Gastrocnemius medialis (tissue), 4 donors: ENCODE measurements around the gene C5orf58. TPM values are rescaled to one million over a fixed set of nuclear protein-coding genes. Genes with fewer than 3 reads are reported as not detected.

Experiments
- ATAC-seq, 2 donors: fragments of 150-250 bp; one replicate each; pipeline ENCODE4 v1.9.1; 2016
- DNase-seq, 2 donors: peaks; one replicate each; pipeline ENCODE4 v3.0.0-alpha.2; 2019
- H3K27ac ChIP-seq, 4 donors: fragments of 200-600 bp; sonication (generic); 1 replicate in 1 of 4; 2 replicates in 3 of 4; pipeline ENCODE4 v1.5.1; 2016 to 2018; ENCODE audit warnings: mild to moderate bottlenecking in 2 of 4, moderate library complexity in 1 of 4
- H3K27me3 ChIP-seq, 3 donors: fragments of 200-600 bp; sonication (generic) in 2 of 3; 1 replicate in 1 of 3; 2 replicates in 2 of 3; pipeline versions ENCODE4 v1.5.1 to v1.6.0; 2016 to 2019; ENCODE audit warnings: mild to moderate bottlenecking in 1 of 3, moderate library complexity in 1 of 3
- H3K36me3 ChIP-seq, 2 donors: fragments of 200-600 bp; sonication (generic) in 1 of 2; one replicate each; pipeline ENCODE4 v1.5.1; 2017 to 2018
- H3K4me1 ChIP-seq, 2 donors: fragments of 200-600 bp; sonication (generic) in 1 of 2; one replicate each; pipeline ENCODE4 v1.5.1; 2016 to 2017; ENCODE audit warnings: mild to moderate bottlenecking in 2 of 2
- H3K4me3 ChIP-seq, 4 donors: fragments of 200-600 bp; sonication (generic) in 3 of 4; 1 replicate in 1 of 4; 2 replicates in 3 of 4; pipeline ENCODE4 v1.5.1; 2016 to 2019; ENCODE audit warnings: mild to moderate bottlenecking in 2 of 4
- H3K9me3 ChIP-seq, 3 donors: fragments of 200-600 bp; sonication (generic) in 2 of 3; 1 replicate in 1 of 3; 2 replicates in 2 of 3; pipeline ENCODE4 v1.5.1; 2016 to 2019
- CTCF ChIP-seq, 5 experiments: fragments of 450-650 bp in 3 of 5; fragments of 200-600 bp in 2 of 5; sonication (generic) in 2 of 5; IDR thresholded peaks in 4 of 5; conservative IDR thresholded peaks in 1 of 5; 1 replicate in 4 of 5; 2 replicates in 1 of 5; pipeline ENCODE4 v1.5.1; 2016 to 2019; ENCODE audit warnings: antibody characterized with exemption in 5 of 5, mild to moderate bottlenecking in 3 of 5, moderate library complexity in 3 of 5
- POLR2A ChIP-seq, 2 donors: fragments of 450-650 bp; IDR thresholded peaks; one replicate each; pipeline ENCODE4 v1.6.1; 2017; ENCODE audit warnings: antibody characterized with exemption in 2 of 2, mild to moderate bottlenecking in 2 of 2, moderate library complexity in 2 of 2
- in situ Hi-C, 4 donors: fragments of 200-750 bp; cut with MboI; loops; one replicate each; pipeline versions ENCODE4 v1.15.0 to v1.8.0; 2017; ENCODE audit warnings: low sequenced_read_pairs in 4 of 4
- intact Hi-C: fragments of 100-400 bp; cut with DNase I; formaldehyde crosslinking; loops from one replicate; pipeline ENCODE4 v1.15.1; 2023; ENCODE audit warnings: low total_unique reads
- total RNA-seq, 4 donors: library from RNA; depleted of rRNA; stranded (reverse); fragments of >200 nt; gene quantifications; one replicate each; pipeline versions ENCODE4 v1.1.0 to v1.2.3, GENCODE V29; 2016

Gene C5orf58
- total RNA-seq, 4 donors from 2014 or later, result not detected

- Histone ChIP-seq H3K27me3 (no peaks in the 10 kb centered on the region), H3K4me3 (no peak overlapping the region), H3K4me1 (no peaks in the 10 kb centered on the region), H3K9me3 (no peaks in the 10 kb centered on the region), H3K36me3 (no peaks in the 10 kb centered on the region), H3K27ac (no peak overlapping the region)
- DNase-seq (no peak), ATAC-seq (no peak)
- in situ Hi-C loops, result no loop called here
- intact Hi-C loops, result no loop called here
- TF ChIP-seq POLR2A (IDR thresholded peaks at IDR 0.05) (no peak), CTCF (IDR thresholded peaks at IDR 0.05 in 4 of 5, conservative IDR thresholded peaks at IDR 0.05 in 1 of 5) (no peak)
These were observed 21.3 kb downstream of the C5orf58 start for GRCh38 chr5:170254056-170254455.

- Histone ChIP-seq H3K27me3 (no peaks in the 10 kb centered on the region), H3K9me3 (no peaks in the 10 kb centered on the region), H3K36me3 (no peaks in the 10 kb centered on the region), H3K4me3 (no peak overlapping the region), H3K27ac (no peak overlapping the region), H3K4me1 (no peaks in the 10 kb centered on the region)
- DNase-seq (no peak), ATAC-seq (no peak)
- TF ChIP-seq POLR2A (IDR thresholded peaks at IDR 0.05), result no peak
- intact Hi-C loops, result no loop called here
- in situ Hi-C loops, result no loop called here
These were observed 23.8 kb downstream of the C5orf58 start for GRCh38 chr5:170256571-170256970.

- DNase-seq (no peak), ATAC-seq (no peak)
- in situ Hi-C loops (no loop called here), intact Hi-C loops (no loop called here)
- Histone ChIP-seq H3K4me3 (no peak overlapping the region), H3K4me1 (no peaks in the 10 kb centered on the region), H3K36me3 (no peaks in the 10 kb centered on the region), H3K27ac (no peak overlapping the region), H3K27me3 (no peaks in the 10 kb centered on the region), H3K9me3 (no peaks in the 10 kb centered on the region)
- TF ChIP-seq POLR2A (IDR thresholded peaks at IDR 0.05) (no peak), CTCF (IDR thresholded peaks at IDR 0.05 in 4 of 5, conservative IDR thresholded peaks at IDR 0.05 in 1 of 5) (no peak)
These were observed 24.6 kb downstream of the C5orf58 start for GRCh38 chr5:170257370-170257769.

DNA sequence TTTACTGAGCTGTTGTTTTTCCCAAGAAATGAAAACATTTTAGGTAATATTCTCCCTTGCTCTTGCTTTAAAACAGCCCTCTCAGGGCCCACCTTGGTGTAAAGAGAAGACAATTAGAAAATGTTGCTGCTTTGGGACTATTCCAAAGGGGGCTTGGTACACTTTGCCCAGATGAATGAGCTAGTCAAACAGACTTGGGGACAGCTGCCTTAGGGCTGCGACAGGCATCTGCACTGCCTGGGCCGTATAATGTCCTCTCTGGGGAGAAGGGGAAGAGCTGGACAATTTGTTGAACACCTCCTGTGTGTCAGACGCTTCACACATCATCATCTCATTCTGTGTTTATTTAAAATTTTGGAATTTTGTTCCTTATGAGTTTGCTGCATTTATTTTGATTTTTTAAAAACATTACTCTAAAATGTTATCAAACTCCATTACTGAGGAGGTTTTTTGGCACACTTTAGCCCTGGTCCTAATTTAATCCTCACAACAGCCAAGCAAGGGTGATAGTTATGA, 28.8 kb downstream of the C5orf58 start:
- Histone ChIP-seq H3K27me3 (no peaks in the 10 kb centered on the region), H3K36me3 (no peaks in the 10 kb centered on the region), H3K27ac (no peak overlapping the region), H3K4me1 (no peaks in the 10 kb centered on the region), H3K9me3 (no peaks in the 10 kb centered on the region), H3K4me3 (no peak overlapping the region)
- DNase-seq, result no peak
- intact Hi-C loops, result no loop called here
- in situ Hi-C loops, result no loop called here
- ATAC-seq, result no peak
- TF ChIP-seq POLR2A (IDR thresholded peaks at IDR 0.05) (no peak), CTCF (IDR thresholded peaks at IDR 0.05 in 4 of 5, conservative IDR thresholded peaks at IDR 0.05 in 1 of 5) (no peak)

GRCh38 chr5:170262061-170263045, 29.6 kb downstream of the C5orf58 start:
- H3K27me3 ChIP-seq, result no peaks in the 10 kb centered on the region
- H3K9me3 ChIP-seq, result no peaks in the 10 kb centered on the region
- in situ Hi-C loops (no loop called here), intact Hi-C loops (no loop called here)
- no peaks in the 10 kb centered on the region for H3K4me1 ChIP-seq
- H3K36me3 ChIP-seq, result no peaks in the 10 kb centered on the region
- H3K4me3 ChIP-seq, result no peak overlapping the region
- ATAC-seq (no peak), DNase-seq (no peak)
- no peak overlapping the region for H3K27ac ChIP-seq
- TF ChIP-seq POLR2A (IDR thresholded peaks at IDR 0.05) (no peak), CTCF (IDR thresholded peaks at IDR 0.05 in 4 of 5, conservative IDR thresholded peaks at IDR 0.05 in 1 of 5) (no peak)
